Measurements from ENCODE around the gene POLK.

DNA sequence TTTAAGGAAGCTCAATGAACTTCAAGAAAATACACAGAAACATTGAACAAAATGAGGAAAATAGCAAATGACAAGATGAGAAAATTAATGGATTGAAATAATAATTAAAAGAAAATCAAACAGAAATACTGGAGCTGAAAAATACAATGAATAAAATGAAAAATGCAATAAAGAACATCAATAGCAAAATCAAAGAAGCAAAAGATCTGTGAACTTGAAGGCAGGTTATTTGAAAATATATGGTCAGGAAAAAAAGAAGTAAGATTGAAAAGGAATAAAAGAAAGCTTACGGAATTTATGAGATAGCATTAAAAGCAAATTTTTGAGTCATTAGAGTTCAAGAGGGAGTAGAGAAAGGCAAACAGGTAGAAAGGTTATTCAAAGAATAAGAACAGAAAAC, 42.7 kb upstream of the POLK start:
- TF ChIP-seq U2AF1 (optimal IDR thresholded peaks at IDR 0.05; ENCODE audit: low read depth, low read length) (no peak), NCOR1 (IDR thresholded peaks at IDR 0.05; ENCODE audit: borderline replicate concordance, low read length) (no peak), CEBPB (IDR thresholded peaks at IDR 0.05; ENCODE audit: borderline replicate concordance, low read depth, low read length) (no peak), ZNF550 (CRISPR knock-in tag; IDR thresholded peaks at IDR 0.05; ENCODE audit: borderline replicate concordance) (no peak), MEIS1 (CRISPR knock-in tag; IDR thresholded peaks at IDR 0.05; ENCODE audit: borderline replicate concordance) (no peak), POLR2A (IDR thresholded peaks at IDR 0.05; ENCODE audit: insufficient read depth in 1 of 2, low read depth in 2 of 2, low read length in 2 of 2) (no peak), RELA (CRISPR knock-in tag; IDR thresholded peaks at IDR 0.05) (no peak), NR2C2 (CRISPR knock-in tag; IDR thresholded peaks at IDR 0.05; ENCODE audit: borderline replicate concordance) (no peak), KAT2B (IDR thresholded peaks at IDR 0.05; ENCODE audit: borderline replicate concordance, low read depth, low read length) (no peak)
- TF ChIP-seq, protein P1, sequence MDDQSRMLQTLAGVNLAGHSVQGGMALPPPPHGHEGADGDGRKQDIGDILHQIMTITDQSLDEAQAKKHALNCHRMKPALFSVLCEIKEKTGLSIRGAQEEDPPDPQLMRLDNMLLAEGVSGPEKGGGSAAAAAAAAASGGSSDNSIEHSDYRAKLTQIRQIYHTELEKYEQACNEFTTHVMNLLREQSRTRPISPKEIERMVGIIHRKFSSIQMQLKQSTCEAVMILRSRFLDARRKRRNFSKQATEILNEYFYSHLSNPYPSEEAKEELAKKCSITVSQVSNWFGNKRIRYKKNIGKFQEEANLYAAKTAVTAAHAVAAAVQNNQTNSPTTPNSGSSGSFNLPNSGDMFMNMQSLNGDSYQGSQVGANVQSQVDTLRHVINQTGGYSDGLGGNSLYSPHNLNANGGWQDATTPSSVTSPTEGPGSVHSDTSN (CRISPR knock-in tag; IDR thresholded peaks at IDR 0.05; ENCODE audit: borderline replicate concordance), result no peak
- TF ChIP-seq, protein P2, sequence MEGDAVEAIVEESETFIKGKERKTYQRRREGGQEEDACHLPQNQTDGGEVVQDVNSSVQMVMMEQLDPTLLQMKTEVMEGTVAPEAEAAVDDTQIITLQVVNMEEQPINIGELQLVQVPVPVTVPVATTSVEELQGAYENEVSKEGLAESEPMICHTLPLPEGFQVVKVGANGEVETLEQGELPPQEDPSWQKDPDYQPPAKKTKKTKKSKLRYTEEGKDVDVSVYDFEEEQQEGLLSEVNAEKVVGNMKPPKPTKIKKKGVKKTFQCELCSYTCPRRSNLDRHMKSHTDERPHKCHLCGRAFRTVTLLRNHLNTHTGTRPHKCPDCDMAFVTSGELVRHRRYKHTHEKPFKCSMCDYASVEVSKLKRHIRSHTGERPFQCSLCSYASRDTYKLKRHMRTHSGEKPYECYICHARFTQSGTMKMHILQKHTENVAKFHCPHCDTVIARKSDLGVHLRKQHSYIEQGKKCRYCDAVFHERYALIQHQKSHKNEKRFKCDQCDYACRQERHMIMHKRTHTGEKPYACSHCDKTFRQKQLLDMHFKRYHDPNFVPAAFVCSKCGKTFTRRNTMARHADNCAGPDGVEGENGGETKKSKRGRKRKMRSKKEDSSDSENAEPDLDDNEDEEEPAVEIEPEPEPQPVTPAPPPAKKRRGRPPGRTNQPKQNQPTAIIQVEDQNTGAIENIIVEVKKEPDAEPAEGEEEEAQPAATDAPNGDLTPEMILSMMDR (CRISPR knock-in tag; IDR thresholded peaks at IDR 0.05), result no peak
